ENCODE results near the gene TRIM41. TPM values are rescaled to one million over a fixed set of nuclear protein-coding genes. Genes with fewer than 3 reads are reported as not detected.
"Not testable (repeated sequence)": the region's sequence is repeated elsewhere in the genome, so short reads cannot be mapped to it uniquely, and the experiment has no call there.

The TRIM41 gene
- total RNA-seq (2014; rRNA removed; shearing (Covaris generic); ENCODE audit: low replicate concordance): 17.9 and 32.2 TPM in 2 replicates

DNA sequence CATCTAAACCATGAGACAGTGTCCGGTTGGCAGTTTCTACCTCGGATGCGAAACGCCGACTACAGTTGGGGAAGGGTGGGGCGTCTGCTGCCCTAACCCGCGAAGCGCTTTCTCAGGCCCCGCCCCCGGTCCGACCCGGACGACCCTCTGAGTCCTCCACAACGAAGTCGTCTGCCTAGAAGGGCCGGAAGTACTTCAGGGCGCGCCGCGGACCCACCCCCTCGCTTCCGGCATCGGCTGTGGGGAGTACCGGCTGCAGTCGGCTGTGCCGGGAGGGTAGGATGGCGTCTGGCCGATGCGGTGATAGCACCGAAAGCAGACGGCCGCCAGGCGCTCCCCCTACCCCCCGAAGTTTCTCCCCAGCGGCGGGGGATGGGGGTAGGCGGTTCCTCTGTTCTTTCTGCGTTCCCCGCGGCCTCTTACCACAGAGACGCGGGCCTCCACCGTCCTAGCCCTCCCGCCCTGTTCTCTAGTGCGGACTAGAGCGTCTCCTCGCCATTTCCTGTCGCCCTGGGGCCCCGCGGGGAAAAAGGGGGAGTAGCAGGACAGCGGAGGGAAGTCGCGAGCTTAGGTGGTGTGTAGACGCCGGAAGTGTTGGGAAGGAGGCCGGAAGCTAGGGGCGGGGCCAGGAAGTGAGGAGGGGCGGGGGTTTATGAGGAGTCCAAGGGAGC lies at the start of gene TRIM41:
Gene TRIM41 (plus strand): TSS at position 224 of the 671 bp plus-strand sequence. CDS start 719 bp downstream, outside the sequence.
- DNase-seq (ENCODE audit: low read depth): peak; percentile 99
- in situ Hi-C loops (cut with HindIII; ENCODE audit: low pct_unique_long_range_greater_than_20kb, low sequenced_read_pairs): no loop called here

DNA sequence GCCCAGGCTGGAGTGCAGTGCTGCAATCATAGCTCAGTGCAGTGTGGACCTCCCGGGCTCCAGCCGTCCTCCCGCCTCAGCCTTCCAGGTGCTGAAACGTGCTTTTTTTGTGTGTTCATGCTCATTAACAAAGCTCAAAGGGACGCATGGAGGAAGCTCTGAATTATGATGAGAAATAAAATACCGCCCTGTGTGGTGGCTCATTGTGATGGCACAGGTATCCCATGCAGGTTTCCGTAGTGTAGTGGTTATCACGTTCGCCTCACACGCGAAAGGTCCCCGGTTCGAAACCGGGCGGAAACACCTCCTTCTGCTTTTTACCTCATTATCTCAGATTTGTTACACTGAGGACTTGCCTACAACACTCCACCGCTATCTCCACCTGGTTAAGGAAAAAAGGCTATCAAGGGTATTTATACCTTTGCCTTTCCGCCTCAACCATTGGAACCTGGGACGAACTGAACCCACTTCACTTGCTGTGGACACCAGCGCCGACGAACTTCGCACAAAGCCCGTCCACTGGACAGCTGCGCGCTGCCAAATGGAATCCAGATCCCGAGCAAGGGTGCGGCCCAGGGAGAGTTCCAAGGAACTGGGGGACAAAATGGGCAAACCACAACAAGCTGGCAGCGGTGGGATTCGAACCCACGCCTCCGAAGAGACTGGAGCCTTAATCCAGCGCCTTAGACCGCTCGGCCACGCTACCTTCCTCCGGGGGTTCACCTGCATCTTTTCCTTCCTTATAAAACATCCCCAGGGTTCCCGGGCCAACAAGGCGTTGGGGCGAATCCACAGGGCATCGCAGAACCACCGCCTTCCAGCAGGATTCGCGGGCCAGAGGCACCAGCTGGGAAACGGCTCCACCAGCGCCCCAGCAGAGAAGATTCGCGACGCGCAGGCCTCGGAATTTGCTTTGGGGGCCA lies 49.4 kb upstream of the TRIM41 start:
- in situ Hi-C loops (cut with HindIII; ENCODE audit: low pct_unique_long_range_greater_than_20kb, low sequenced_read_pairs): no loop called here
- DNase-seq (ENCODE audit: low read depth): peak; percentile 79

DNA sequence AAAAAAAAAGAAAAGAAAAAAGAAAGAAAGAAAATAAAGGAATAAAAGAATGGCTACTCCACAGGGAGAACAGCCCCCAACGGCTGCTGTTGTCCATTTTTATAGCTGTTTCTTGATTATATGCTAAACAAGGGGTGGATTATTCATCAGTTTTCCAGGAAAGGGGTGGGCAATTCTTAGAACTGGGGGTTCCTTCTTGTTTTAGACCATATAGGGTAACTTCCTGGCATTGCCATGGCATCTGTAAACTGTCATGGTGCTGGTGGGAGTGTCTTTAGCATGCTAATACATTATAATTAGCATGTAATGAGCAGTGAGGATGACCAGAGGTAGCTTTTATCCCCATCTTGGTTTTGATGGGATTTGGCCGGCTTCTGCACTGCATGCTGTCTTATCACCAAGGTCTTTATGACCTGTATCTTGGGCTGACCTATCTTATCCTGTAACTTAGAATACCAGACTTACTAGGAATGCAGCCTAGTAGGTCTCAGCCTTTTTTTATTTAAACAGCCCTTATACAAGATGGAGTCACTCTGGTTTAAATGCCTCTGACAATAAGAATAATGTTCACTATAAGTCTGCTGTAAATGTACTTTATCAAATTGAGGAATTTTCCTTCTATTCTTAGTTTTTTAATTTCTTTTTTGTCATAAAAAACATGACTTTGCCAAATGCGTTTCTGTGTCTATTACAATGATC lies 46.7 kb upstream of the TRIM41 start:
- in situ Hi-C loops (cut with HindIII; ENCODE audit: low pct_unique_long_range_greater_than_20kb, low sequenced_read_pairs): no loop called here
- no peak for DNase-seq (ENCODE audit: low read depth)

DNA sequence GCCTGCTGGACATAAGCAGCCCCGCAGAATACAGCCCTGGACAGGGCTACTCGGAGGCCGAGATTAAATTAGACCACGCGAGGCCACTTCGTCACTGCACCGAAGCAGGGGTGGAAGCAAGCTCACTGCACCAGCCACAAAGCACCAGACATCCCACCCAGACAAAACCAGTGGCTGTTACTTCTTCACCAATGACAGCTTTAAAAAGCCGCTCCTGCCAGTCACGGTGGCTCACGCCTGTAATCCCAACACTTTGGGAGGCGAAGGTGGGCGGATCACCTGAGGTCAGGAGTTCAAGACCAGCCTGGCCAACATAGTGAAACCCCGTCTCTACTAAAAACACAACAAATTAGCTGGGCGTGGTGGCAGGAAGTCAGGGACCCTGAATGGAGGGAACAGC lies 45.5 kb upstream of the TRIM41 start:
- in situ Hi-C loops (cut with HindIII; ENCODE audit: low pct_unique_long_range_greater_than_20kb, low sequenced_read_pairs); DNase-seq (ENCODE audit: low read depth): not testable (repeated sequence)

DNA sequence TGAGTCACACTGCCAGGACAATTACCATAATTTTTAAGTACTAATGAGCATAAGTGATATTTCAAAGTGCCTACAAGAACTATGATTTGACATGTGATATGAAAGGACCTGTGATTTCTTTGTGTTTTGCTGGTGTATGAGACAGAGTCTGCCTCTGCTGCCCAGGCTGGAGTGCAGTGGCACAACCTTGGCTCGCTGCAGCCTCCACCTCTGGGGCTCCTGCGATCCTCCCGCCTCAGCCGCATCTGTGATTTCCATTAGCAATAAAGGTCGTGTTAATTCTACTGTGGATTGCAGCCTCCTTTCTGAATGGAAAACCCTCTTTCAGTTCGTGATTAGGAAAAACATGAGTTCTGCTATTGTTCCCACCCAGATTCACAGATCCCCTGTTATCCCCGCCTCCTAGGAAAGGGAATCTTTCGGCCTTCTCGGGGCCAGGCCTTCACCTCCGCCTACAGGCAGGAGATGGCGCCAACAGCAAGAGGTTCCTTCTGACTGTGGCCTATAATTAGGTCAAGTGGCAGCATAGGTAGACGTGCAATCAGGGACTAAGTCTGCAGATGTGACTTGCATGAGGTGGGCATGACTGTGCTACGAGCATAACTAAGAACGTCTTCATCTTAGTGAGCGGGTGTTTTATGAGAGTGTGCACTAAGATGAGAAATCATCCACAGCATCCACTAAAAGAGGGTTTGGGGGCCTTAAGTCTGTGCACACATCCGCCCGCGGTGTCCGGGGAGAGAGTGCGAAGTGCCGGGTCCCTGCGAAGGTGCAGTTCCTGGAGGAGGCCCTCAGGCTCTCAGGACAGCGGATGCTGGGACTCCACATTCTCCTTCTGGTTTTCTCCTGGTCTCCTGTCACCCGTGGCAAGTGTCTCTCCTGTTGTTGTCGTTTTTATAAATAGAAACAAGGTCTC lies 41.2 kb upstream of the TRIM41 start:
- peak; percentile 89 for DNase-seq (ENCODE audit: low read depth)
- in situ Hi-C loops (cut with HindIII; ENCODE audit: low pct_unique_long_range_greater_than_20kb, low sequenced_read_pairs): no loop called here

DNA sequence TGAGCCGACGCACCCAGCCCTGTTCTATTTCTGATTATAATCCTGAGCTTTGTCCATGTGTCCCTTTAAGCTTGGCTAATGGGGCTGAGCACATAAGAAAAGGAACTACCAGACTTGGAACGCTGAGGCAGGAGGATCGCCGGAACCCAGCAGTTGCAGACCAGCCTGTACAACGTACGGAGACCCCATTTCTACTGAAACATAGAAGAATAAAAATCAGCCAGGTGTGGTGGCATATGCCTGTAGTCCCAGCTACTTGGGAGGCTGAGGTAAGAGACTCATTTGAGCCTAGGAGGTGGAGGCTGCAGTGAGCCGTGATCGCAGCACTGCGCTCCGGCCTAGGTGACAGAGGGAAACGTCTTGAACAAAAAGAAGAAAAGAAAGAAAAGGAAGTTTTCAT lies 40.4 kb upstream of the TRIM41 start:
- in situ Hi-C loops (cut with HindIII; ENCODE audit: low pct_unique_long_range_greater_than_20kb, low sequenced_read_pairs): no loop called here
- no peak for DNase-seq (ENCODE audit: low read depth)

DNA sequence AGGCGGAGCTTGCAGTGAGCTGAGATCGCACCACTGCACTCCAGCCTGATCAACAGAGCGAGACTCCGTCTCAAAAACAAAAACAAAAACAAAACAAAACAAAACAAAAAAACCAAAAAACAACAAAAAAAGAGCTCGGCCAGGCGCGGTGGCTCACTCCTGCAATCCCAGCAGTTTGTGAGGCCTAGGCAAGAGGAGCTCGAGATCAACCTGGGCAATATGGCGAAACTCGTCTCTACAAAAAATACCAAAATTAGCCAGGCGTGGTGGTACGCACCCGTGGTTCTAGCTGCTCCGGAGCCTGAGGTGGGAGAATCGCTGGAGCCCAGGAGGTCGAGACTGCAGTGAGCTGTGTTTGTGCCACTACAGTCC lies 38.2 kb upstream of the TRIM41 start:
- in situ Hi-C loops (cut with HindIII; ENCODE audit: low pct_unique_long_range_greater_than_20kb, low sequenced_read_pairs): no loop called here
- DNase-seq (ENCODE audit: low read depth): peak; percentile 75

DNA sequence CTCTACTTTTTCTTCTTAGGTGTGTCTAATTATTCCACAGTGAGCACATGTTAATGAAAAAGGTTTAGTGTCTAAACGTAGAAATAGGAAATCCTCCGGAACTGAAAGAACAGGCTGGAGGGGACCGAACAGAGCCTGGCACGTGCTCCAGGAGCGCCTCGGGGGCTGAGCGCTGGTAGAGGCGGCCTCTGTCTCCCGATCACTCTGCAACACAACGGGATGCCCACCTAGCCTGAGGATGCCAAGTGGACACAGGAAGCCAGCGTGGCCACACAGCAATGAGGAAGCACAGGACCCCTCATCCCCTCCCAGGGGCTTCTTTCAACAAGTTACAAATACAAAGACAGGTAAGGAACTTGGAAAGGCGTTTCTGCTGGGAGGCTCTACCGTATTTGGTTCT lies 37.5 kb upstream of the TRIM41 start:
- DNase-seq (ENCODE audit: low read depth): no peak

DNA sequence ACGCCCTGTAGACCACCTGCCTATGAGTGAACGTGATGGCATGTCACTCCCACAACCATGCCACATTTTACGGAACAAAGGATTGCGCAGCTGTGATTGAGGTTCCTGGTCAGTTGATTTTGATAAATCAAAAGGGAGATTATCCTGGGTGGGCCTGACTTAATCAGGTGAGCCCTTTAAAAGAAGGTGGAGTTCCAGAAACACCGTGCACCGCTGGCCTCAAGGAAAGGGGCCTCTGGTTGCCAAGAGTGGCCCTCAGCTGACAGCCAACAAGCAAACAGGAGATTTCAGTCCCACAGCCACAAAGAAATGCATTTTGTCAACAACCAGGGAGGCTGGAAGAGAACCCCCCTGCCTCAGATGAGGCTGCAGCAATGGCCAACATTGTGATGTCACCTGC lies 37.1 kb upstream of the TRIM41 start:
- in situ Hi-C loops (cut with HindIII; ENCODE audit: low pct_unique_long_range_greater_than_20kb, low sequenced_read_pairs): no loop called here
- no peak for DNase-seq (ENCODE audit: low read depth)

More for the DNA sequence above, 37.5 kb upstream of the TRIM41 start:
- in situ Hi-C loops (cut with HindIII; ENCODE audit: low pct_unique_long_range_greater_than_20kb, low sequenced_read_pairs): no loop called here

DNA sequence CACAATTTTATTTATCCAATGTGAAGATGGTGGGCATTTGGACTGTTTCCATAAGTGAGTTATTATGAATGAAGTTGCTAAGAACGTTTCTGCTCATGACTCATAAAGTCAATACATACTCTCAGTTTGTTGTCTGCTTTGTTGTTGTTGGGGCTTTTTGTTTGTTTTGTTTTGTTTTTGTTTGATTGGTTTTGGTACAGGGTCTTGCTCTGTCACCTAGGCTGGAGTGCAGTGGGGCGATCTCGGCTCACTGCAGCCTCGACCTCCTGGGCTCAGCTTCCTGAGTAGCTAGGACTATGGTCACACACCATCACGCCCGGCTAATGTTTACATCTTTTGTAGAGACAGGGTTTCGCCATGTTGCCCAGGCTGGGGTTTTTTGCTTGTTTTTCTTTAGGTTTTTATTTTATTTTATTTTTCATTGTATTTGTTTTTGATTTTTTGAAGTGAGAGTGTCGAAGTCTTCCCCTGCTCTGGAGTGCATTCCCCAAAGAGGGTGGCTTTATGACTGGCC lies 36.0 kb upstream of the TRIM41 start:
- in situ Hi-C loops (cut with HindIII; ENCODE audit: low pct_unique_long_range_greater_than_20kb, low sequenced_read_pairs): no loop called here
- peak; percentile 81 for DNase-seq (ENCODE audit: low read depth)

DNA sequence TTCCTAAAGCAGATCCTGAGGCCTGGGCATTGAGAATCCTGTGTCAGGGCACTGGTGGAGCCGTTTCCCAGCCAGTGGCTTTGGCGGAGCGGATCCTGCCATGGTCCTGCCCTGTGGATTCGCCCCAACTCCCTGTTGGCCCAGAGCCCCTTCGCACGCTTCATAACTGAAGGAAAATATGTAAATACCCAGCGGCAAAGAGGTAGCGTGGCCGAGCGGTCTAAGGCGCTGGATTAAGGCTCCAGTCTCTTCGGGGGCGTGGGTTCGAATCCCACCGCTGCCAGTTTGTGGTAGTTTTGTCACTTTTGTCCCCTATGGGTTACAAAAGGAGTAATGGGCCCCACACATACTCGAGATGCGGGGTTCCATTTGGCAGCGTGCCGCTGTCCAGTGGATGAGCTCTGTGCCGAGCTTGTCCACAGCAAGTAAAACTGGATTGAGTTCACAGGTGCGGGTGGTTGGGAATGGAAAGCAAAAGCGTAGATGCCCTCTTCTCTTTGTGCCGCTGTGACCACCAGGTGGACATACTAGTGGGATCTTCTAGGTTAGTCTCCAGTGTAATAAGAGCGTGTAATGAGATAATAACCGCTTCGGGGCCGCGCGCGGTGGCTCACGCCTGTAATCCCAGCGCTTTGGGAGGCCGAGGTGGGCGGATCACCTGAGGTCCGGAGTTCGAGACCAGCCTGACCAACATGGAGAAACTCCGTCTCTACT lies 35.4 kb upstream of the TRIM41 start:
- DNase-seq (ENCODE audit: low read depth): peak; percentile 94
- in situ Hi-C loops (cut with HindIII; ENCODE audit: low pct_unique_long_range_greater_than_20kb, low sequenced_read_pairs): no loop called here

DNA sequence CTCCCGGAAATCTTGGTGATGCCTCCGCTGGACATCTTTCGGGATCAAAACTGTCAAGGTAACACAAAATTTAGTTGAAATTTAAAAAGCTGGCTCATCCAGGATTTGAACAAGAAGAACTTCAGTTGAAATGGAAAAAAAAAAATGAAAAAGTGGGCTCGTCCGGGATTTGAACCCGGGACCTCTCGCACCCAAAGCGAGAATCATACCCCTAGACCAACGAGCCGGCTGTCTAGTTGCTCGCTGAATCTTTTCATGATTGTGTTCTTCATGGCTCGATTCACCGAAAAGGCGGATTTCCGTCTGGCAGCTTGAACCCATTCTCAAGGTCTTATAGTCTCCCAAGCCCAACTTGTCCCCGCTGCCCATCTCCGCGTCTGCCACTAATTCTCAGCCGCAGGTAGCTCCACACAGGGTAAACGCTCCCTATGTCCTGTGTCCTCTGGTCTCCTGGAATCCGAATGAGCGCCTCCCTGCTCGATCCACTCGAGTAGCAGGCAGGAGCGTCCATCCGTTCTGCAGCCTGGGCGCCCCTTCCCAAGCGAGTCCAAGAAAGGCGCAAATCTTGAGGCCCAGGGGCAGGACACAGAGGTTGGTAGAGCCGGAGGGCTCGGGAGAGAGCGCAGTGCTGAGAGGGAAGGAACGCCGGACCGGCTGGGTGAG lies 34.2 kb upstream of the TRIM41 start:
- in situ Hi-C loops (cut with HindIII; ENCODE audit: low pct_unique_long_range_greater_than_20kb, low sequenced_read_pairs): no loop called here
- peak; percentile 90 for DNase-seq (ENCODE audit: low read depth)

DNA sequence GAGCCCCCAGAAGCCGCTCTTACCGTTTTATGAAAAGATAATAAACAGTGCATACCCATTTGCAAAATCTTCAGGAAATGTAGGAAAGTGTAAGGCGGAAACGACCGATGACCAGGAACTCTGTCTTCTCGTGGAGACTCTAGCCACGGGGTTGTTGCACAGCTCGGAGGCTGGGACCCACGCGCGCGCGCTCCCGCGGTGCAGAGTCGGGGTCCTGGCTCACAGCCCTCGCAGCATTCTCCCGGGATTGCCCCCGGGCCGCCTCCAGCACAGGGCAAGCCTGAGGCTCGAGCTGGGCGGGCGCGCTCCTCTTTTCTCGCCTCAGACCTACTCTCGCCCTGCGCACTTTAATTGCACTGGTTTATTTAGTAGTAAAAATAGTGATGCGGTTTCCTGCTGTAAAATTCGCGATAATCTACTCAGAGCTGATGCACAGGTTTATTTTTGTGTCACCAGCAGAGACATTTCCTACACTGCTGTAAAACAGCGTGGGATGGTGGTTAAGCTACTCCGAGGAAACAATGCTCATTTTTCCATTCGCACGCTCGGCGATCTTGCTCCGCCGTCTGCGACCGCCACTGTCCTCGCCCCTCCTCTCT lies 33.6 kb upstream of the TRIM41 start:
- DNase-seq (ENCODE audit: low read depth): no peak
- in situ Hi-C loops (cut with HindIII; ENCODE audit: low pct_unique_long_range_greater_than_20kb, low sequenced_read_pairs): no loop called here

DNA sequence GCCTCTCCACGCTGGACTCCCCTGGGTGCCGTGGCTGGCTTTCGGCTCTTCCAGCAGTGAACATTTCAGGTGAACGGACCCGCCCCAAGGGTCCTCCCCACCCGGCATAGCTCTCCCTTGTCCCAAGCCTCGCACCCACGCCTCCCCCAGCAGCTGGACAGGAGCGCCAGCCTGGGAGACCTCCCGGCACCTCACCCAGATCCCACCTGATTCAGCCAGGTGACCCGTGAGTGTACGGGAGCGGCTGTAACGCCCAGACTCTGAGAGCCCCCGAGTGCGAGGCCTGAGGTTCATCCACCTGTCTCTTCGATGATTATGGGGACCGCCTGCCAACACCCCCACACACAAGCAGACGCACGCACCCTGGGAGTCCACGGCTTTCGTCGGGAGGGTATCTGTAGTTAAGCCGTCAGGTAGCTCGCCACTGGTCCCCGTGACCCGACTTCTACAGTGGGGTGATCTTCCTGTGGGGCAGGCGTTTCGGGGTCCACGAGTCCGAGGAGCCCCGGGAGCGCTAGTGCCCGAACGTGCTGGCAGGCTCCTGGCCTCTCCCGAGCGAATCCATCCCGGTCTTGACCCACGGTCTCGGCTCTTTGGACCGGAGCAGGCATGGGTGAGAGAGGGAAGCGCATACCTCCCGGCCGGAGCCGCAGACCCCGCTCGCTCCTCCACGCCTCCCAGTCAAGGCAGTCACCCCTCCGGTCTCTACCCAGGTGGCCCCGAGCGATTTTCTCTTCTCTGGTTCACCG lies 32.9 kb upstream of the TRIM41 start:
- in situ Hi-C loops (cut with HindIII; ENCODE audit: low pct_unique_long_range_greater_than_20kb, low sequenced_read_pairs): no loop called here
- DNase-seq (ENCODE audit: low read depth): peak; percentile 35

DNA sequence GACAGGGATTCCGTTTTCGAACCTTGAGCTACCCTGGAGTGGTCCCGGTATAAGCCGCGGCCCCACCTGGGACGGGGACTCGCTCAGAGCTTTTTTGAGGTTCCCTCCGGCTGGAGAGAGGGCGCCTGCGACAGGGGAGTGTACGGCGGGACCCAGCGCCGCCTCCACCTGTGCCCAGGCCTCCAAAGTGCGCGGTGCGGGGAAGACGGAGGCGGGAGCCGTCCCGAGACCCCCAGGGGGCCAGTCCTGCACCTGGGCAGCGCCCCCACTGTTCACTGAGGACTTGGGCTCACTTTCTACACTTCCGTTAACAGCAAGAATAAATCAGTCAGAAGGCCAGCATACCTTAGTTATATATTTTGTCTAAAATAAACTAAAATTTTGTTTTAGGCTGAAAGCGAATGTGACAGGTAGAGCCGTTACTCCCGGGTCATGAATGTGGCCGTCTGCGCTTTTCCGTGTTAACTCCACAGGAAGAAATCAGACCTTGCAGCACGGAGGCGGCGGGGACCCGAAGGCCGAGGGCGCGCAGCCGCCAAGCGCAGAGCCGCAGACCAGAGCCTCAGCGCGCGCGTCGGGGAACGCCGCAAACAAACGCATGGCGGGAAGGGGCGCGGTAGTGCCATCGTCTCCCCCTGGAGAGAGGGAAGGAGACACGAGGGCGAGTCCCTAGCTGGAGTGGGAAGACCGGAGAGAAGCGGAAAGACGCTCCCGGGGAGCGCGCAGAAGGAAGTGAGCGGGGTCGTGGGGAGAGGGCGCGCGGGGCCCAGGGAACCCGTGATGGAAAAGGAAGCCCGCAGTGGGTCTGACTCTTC lies 32.2 kb upstream of the TRIM41 start:
- in situ Hi-C loops (cut with HindIII; ENCODE audit: low pct_unique_long_range_greater_than_20kb, low sequenced_read_pairs): no loop called here
- DNase-seq (ENCODE audit: low read depth): no peak
